GM19372 (cell line): ENCODE data around the gene KCNQ5.
"Not testable (repeated sequence)": the region's sequence is repeated elsewhere in the genome, so short reads cannot be mapped to it uniquely, and the experiment has no call there.

Source experiments
- ATAC-seq: cut with Tn5 transposase; IDR thresholded peaks from one replicate; pipeline ENCODE4 v1.9.1; 2021; ENCODE audit warnings: mild to moderate bottlenecking, low read depth, moderate library complexity; ENCODE audit not compliant: unreplicated experiment

KCNQ5 gene

DNA sequence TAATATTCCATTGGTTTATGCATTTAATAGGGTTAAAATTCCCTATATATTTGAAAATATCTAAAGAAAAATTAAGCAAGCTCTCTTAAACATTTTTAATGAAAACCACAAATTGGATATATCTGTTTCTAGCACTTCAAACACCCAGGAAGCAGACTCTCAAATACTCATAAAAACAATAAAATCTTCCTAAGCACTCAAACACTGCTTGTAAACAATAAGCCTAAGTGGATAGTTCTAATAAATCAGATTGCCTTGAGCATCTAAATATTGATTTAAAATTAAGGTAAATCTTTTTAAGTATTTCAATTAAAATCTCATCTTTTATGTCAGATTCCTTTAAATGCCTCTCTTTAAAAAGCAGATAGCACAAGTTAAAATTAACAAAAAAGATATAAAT is 254.4 kb downstream of the KCNQ5 start:
- ATAC-seq = no peak

DNA sequence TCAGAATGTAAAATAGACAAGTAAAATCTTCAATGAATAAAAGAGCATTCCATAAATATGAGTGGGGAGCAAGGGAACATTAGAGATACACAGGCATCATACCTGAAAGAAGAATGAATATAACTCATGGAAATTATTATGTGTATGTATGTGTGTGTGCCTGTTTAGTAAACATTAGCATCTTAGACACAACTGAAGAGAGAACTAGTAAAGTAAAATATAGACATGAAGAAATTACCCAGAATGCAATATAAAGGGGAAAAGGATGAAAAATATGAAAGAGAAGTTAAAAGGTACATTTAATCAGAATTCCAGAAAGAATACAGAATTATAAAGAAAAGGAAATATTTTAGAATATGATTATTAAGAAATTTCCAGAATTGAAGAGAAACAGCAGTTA is 264.3 kb downstream of the KCNQ5 start:
- no peak for ATAC-seq

DNA sequence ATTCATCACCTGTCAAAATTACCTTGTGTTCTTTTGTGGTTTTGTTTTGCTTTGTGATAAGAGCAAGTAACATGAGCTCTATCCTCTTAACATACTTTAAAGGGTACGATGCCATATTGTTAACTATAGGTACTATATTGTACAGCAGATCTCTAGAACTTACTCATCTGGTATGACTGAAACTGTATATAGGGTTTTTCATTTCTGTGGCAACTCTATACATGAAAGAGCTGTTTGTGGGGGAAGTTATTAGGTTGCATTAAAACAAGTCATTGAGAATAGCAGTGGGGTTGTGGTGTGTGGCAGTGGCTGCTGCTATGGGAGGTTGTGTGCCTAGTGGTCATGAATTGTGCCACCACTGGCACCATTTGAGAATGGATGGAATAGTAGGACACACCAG is 268.4 kb downstream of the KCNQ5 start:
- no peak for ATAC-seq

GRCh38 chr6:72890671-72891070 is 268.8 kb downstream of the KCNQ5 start:
- ATAC-seq = no peak

- no peak for ATAC-seq
Observed at GRCh38 chr6:72892901-72893300, 271.0 kb downstream of the KCNQ5 start.

DNA sequence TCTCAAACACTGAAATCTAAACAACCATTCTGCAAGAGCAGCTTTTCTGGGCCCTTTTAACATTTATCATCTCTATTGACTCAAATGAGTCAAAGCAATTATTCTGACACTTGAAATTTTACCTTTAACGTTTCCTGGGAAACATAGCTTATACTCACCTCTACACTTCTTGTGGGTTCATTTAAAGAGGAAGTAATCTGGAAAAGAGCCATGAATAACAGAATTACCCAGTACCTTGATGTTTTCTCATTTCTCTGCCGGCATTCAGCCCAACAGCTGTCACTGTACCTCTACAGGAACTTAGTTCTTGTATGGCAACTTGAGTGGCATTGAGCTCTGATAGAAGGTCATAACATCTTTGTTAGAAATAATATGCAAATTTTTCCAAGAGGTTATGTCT is 272.2 kb downstream of the KCNQ5 start:
- ATAC-seq = no peak

DNA sequence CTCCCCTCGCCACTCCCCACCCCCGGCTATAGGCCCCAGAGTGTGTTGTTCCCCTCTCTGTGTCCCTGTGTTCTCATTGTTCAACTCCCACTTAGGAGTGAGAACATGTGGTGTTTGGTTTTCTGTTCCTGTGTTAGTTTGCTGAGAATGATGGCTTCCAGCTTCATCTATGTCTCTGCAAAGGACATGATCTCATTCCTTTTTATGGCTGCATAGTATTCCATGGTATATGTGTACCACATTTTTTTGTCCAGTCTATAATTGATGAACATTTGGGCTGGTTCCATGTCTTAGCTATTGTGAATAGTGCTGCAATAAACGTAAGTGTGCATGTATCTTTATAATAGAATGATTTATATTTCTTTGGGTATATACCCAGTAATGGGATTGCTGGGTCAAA is 276.4 kb downstream of the KCNQ5 start:
- ATAC-seq = not testable (repeated sequence)

- no peak for ATAC-seq
Observed at GRCh38 chr6:72905705-72906478, 284.0 kb downstream of the KCNQ5 start.

GRCh38 chr6:72911463-72912155 is 289.7 kb downstream of the KCNQ5 start:
- no peak for ATAC-seq

- no peak for ATAC-seq
Observed at GRCh38 chr6:72913797-72914196, 291.9 kb downstream of the KCNQ5 start.

DNA sequence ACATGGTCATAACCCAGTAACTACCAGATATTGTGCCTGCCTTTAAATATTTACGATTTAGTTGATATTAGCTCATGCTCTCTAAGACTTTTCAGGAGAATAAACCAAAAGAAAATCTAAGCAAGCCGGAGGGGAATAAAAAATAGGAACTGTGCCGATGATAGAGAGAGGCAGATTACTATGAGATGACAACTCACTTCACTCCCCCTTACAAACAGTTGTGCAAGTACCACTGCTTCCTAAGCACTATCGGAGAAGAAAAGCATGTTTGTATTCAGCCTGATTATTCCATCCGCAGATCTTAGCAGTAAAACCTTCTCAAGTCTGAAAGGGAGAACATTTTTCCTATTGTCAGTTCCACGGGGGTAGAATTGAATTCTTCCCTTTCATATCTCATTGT is 294.4 kb downstream of the KCNQ5 start:
- no peak for ATAC-seq

DNA sequence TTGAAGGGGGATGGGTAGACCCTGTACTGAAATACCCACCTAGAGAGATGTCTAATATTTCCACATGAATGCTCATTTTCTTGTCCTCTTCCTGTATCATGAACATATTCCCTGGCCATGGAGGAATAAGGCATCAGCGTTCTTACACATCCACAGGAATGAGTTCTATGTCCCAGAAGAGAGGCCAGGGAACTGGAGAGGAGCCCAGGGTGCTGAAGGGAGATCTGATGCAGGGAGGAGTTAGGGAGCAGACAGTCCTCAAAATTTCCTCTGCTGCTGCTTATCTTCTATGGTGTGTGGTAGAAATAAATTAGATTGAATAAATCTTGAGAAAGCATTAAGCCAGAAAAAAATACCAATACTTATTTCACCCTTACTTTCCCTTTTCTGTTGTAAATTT is 295.0 kb downstream of the KCNQ5 start:
- ATAC-seq = no peak

DNA sequence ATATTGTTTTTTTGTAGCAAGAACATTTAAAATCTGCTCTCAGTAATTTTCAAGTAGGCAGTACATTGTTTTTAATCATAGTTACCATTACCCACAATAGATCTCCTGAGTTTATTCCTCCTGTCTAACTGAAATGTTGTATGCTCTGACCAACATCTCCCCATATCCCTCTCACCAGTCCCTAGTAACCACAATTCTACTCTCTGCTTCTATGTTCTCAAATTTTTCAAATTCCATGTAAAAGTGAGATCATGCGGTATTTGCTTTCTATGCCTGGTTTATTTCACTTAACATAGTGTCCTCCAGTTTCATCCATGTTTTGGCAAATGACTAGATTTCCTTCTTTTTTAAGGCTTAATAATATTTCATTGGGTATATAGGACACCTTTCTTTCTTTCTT is 300.5 kb downstream of the KCNQ5 start:
- no peak for ATAC-seq

DNA sequence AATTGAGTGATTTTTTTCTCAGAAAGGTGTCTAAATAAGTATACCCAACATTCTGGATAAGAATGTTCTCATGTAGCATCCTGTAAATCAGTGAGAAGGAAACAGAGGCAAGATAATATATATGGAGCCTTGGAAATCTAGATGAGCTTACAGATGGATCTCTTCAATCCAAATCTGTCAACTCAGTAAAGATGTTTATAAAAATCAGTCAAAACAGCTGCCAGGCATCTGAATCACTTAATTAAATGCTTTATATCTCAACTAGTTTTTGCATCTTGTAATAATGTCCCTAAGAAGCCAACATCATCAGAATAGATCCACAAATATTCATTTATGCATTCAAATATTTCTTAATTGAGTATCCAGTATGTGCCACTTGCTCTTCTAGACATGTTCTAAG is 303.3 kb downstream of the KCNQ5 start:
- ATAC-seq = no peak

DNA sequence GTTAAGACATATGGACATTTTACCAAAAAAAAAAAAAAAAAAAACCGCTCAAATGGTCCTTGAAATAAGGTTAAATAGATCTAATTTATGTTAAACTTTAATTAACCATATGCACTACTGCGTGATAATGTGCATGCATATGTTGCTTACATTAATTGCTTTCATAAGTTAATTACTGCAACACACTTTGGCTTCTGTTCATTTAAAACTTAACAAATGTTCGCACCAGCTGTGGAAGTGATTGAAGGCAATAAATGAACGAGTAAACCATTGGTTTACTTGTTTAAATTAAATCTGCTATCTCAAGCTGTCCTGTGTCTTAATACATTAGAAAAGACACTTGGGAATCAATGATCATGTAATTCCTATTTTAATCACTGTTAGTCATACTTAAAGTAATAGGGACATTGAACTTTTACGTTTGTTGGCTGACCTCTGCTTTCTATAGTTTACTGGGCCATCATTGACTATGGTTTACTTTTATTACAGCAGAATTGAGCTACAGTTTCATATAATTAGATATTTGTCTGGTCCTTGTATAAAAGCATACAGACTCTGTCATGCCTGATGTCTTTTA is 308.8 kb downstream of the KCNQ5 start:
- no peak for ATAC-seq

GRCh38 chr6:72931325-72931887 is 309.5 kb downstream of the KCNQ5 start:
- ATAC-seq = no peak

- no peak for ATAC-seq
Observed at GRCh38 chr6:72933233-72933632, 311.4 kb downstream of the KCNQ5 start.

GRCh38 chr6:72936766-72937559 is 315.1 kb downstream of the KCNQ5 start:
- no peak for ATAC-seq

DNA sequence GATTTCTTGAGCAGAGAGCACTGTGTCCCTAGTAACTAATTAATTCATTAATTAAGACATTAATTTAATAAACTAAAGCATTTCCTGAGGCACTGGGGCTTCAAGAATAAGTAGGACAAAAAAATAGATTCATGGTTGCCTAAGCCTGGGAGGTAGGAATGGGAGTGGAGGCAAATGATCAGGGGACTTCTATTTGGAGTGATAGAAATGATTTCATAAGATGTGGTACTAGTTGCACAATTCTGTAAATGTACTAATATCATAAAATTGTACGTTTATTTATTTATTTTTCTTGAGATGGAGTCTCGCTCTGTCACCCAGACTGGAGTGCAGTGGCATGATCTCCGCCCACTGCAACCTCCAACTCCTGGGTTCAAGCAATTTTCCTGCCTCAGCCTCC is 316.2 kb downstream of the KCNQ5 start:
- ATAC-seq = no peak

DNA sequence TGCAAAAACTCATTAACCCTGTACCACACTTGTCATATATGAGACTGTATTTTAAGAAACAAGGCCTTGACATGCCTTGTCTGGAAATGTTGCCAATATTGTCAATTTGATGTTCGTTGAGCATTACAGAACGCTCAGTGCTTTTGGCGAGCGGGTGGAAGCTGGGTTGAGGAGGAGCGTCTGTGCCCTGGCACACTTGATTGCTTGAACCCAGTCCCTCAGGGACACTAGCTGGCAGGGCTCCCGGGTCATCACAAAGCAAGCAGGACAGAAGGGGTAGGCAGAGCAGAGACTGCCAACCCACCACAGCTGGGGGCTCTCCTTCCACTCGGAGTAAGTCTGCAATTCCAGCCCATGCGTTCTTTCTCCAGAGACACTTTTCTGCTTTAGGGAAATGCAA is 317.1 kb downstream of the KCNQ5 start:
- ATAC-seq = no peak

GRCh38 chr6:72940265-72940664 is 318.4 kb downstream of the KCNQ5 start:
- ATAC-seq = no peak
